NB4 (cell line): ENCODE data around the gene CLTA.

Source experiments
- MYC ChIP-seq: IDR thresholded peaks from 2 replicates; pipeline ENCODE4 v1.6.1; 2011; ENCODE audit warnings: low read depth, low read length
- POLR2A ChIP-seq: IDR thresholded peaks from 2 replicates; pipeline ENCODE4 v1.6.1; 2011; ENCODE audit warnings: mild to moderate bottlenecking; ENCODE audit not compliant: insufficient read length; ENCODE audit errors: extremely low read depth
- TF ChIP-seq, protein P1 (sequence below): IDR thresholded peaks from one replicate; pipeline ENCODE4 v1.5.1; 2012; ENCODE audit warnings: low read depth, low read length
- TF ChIP-seq, protein P2 (sequence below): IDR thresholded peaks from 2 replicates; pipeline ENCODE4 v1.6.1; 2011; ENCODE audit warnings: low read depth, low read length

DNA sequence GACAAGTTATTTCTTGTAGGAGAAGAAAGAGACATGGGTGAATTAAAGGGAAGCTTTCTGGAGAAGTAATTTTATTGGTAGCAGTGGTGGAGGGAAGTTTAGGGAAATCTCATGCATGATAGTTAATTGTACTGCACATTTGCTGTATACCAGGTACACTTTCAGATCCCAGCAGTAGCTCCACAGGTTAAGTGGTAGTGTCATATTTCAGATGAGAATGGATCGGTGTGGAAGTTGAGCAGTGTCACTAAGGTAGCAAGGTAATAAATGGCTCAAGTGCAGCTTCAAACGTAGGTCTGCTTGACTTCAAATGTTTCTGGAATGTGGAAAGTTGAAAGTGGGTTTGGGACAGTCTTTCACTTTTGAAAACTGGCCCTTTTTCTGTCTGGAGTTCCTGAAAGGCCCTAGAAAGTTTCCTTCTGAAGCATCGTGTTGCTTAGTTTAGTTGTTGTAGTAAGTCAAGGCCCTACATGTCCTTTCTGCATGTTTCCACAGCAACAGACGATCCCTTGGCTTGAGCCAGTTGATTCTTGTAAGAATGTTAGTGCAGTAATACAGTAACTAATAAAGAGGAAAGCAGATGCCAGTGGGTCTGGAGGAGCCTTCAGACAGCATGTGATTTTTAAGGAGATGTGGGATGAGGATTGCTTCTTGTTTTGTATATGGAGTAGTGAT is 3.7 kb downstream of the CLTA start:
- TF ChIP-seq POLR2A (no peak), MYC (no peak)
- TF ChIP-seq, protein P1, sequence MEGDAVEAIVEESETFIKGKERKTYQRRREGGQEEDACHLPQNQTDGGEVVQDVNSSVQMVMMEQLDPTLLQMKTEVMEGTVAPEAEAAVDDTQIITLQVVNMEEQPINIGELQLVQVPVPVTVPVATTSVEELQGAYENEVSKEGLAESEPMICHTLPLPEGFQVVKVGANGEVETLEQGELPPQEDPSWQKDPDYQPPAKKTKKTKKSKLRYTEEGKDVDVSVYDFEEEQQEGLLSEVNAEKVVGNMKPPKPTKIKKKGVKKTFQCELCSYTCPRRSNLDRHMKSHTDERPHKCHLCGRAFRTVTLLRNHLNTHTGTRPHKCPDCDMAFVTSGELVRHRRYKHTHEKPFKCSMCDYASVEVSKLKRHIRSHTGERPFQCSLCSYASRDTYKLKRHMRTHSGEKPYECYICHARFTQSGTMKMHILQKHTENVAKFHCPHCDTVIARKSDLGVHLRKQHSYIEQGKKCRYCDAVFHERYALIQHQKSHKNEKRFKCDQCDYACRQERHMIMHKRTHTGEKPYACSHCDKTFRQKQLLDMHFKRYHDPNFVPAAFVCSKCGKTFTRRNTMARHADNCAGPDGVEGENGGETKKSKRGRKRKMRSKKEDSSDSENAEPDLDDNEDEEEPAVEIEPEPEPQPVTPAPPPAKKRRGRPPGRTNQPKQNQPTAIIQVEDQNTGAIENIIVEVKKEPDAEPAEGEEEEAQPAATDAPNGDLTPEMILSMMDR: no peak
- TF ChIP-seq, protein P2, sequence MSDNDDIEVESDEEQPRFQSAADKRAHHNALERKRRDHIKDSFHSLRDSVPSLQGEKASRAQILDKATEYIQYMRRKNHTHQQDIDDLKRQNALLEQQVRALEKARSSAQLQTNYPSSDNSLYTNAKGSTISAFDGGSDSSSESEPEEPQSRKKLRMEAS: no peak
